Measurements from ENCODE around the gene BMS1. TPM values are rescaled to one million over a fixed set of nuclear protein-coding genes. Genes with fewer than 3 reads are reported as not detected.

The BMS1 gene
- total and polyA plus RNA-seq, 2 of the 13 experiments (the other 11 are each of a cell fraction or from before 2014, with no cell fraction given) = 3.9 to 25.2 TPM

DNA sequence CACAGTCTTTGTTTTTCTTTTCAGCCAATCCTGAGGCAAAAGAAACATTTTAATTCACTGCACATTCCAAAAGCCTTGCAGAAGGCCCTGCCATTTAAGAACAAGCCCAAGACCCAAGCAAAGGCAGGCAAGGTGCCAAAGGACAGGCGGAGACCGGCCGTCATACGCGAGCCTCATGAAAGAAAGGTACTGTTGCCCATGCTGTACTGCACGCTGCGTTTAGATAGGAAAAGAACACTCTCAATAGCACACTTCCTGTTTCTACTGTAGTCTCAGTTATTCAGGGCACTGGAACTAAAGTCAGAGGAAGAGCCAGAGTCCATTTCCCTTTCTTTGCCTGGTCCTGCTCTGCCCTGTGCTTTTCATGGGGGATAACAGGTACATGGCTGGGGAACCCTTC lies 47.6 kb downstream of the BMS1 start:
- no peak for ATAC-seq
- FAIRE-seq = no peak
- Histone ChIP-seq H3K27ac (ENCODE audit: extremely low read length, insufficient read depth, low read length) (no peak overlapping the region), H4K20me1 (ENCODE audit: insufficient read depth, low read length) (no peaks in the 10 kb centered on the region), H2AFZ (ENCODE audit: low read length) (no peak overlapping the region), H3K4me1 (ENCODE audit: insufficient read depth, low read length) (no peaks in the 10 kb centered on the region), H3K27me3 (ENCODE audit: control insufficient read depth in 1 of 2, insufficient read depth in 2 of 2, low read length in 2 of 2) (no peaks in the 10 kb centered on the region), H3K4me3 (replicated peaks in 1 of 3; ENCODE audit: insufficient read depth in 1 of 3, low read depth in 2 of 3, low read length in 3 of 3) (no peak overlapping the region), H3K36me3 (replicated peaks in 1 of 2; ENCODE audit: control insufficient read depth in 1 of 2, insufficient read depth in 2 of 2, low read length in 2 of 2) (peaks cover 14 to 39% of the 10 kb centered on the region in 2 experiments), H3K9me3 (ENCODE audit: low read length) (no peaks in the 10 kb centered on the region), H3K4me2 (ENCODE audit: low read depth, low read length) (no peak overlapping the region), H3K9ac (ENCODE audit: insufficient read depth, low read depth, low read length) (no peak overlapping the region), H3K79me2 (ENCODE audit: insufficient read depth, low read length) (no peaks in the 10 kb centered on the region)
- ChIA-PET CTCF (ENCODE audit: low intra/inter-chr PET ratio, low total read pairs) (no interaction called here), POLR2A (no interaction called here)
- in situ Hi-C loops (cut with HindIII; ENCODE audit: extremely low pct_ligation_motif_present, low pct_unique_long_range_greater_than_20kb) (no loop called here), intact Hi-C loops (cut with micrococcal nuclease; ENCODE audit: unreplicated experiment) (no loop called here)
- BruUV-seq (replicated peaks) = no TSS peak
- no peak for DNase-seq (ENCODE audit: low spot score)
- TF ChIP-seq KDM5A (IDR thresholded peaks at IDR 0.05; ENCODE audit: borderline replicate concordance, low read length) (no peak), RELA (CRISPR knock-in tag; IDR thresholded peaks at IDR 0.05) (no peak)
- TF ChIP-seq, protein P1, sequence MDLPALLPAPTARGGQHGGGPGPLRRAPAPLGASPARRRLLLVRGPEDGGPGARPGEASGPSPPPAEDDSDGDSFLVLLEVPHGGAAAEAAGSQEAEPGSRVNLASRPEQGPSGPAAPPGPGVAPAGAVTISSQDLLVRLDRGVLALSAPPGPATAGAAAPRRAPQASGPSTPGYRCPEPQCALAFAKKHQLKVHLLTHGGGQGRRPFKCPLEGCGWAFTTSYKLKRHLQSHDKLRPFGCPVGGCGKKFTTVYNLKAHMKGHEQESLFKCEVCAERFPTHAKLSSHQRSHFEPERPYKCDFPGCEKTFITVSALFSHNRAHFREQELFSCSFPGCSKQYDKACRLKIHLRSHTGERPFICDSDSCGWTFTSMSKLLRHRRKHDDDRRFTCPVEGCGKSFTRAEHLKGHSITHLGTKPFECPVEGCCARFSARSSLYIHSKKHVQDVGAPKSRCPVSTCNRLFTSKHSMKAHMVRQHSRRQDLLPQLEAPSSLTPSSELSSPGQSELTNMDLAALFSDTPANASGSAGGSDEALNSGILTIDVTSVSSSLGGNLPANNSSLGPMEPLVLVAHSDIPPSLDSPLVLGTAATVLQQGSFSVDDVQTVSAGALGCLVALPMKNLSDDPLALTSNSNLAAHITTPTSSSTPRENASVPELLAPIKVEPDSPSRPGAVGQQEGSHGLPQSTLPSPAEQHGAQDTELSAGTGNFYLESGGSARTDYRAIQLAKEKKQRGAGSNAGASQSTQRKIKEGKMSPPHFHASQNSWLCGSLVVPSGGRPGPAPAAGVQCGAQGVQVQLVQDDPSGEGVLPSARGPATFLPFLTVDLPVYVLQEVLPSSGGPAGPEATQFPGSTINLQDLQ (CRISPR knock-in tag; IDR thresholded peaks at IDR 0.05) = no peak
- WGBS (ENCODE audit: low lambda C conversion rate) = 99% methylated on average over 7 of the region's 7 CpGs

DNA sequence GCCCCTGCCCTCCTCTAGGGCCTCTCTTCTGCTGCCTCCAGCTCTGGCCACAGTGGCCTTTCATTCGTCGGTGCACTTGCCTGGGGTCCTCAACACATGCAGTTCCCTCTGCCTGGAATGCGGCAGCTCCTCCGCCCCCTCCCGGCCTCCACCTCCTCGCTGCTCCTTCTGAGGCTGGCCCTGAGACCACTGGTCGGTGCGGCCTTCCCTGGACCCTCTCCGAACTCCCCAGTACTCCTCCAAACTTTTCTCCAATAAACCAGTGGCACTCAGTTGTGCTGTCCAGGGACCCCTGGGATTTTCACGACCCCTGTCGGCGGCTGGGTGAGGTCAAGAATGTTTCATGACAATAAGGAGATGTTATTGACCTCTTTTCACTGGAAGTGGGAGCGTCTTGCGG lies 53.5 kb downstream of the BMS1 start:
- ATAC-seq (no peak), FAIRE-seq (no peak), DNase-seq (ENCODE audit: low spot score) (no peak)
- BruUV-seq (replicated peaks) = no TSS peak
- Histone ChIP-seq H4K20me1 (ENCODE audit: insufficient read depth, low read length) (no peaks in the 10 kb centered on the region), H3K9ac (ENCODE audit: insufficient read depth, low read depth, low read length) (no peak overlapping the region), H3K36me3 (replicated peaks in 1 of 2; ENCODE audit: control insufficient read depth in 1 of 2, insufficient read depth in 2 of 2, low read length in 2 of 2) (peaks cover 3 to 7% of the 10 kb centered on the region in 2 experiments; a peak in 3 of 5 replicates), H3K79me2 (ENCODE audit: insufficient read depth, low read length) (no peaks in the 10 kb centered on the region), H3K4me1 (ENCODE audit: insufficient read depth, low read length) (no peaks in the 10 kb centered on the region), H3K4me2 (ENCODE audit: low read depth, low read length) (no peak overlapping the region), H3K9me3 (ENCODE audit: low read length) (no peaks in the 10 kb centered on the region), H3K27me3 (ENCODE audit: control insufficient read depth in 1 of 2, insufficient read depth in 2 of 2, low read length in 2 of 2) (0 out of 5 replicates have a peak, but pooled peaks cover 0 to 2% of the 10 kb centered on the region in 2 experiments), H3K27ac (ENCODE audit: extremely low read length, insufficient read depth, low read length) (no peak overlapping the region), H3K4me3 (replicated peaks in 1 of 3; ENCODE audit: insufficient read depth in 1 of 3, low read depth in 2 of 3, low read length in 3 of 3) (no peak overlapping the region), H2AFZ (ENCODE audit: low read length) (no peak overlapping the region)
- POLR2A ChIA-PET = no interaction called here
- in situ Hi-C loops (cut with HindIII; ENCODE audit: extremely low pct_ligation_motif_present, low pct_unique_long_range_greater_than_20kb) = no loop called here
- TF ChIP-seq SOX13 (IDR thresholded peaks at IDR 0.05) (no peak), SOX13 (CRISPR knock-in tag; conservative IDR thresholded peaks at IDR 0.05 in 1 of 2, IDR thresholded peaks at IDR 0.05 in 1 of 2) (no peak)
- CTCF ChIA-PET (ENCODE audit: low intra/inter-chr PET ratio, low total read pairs) = no interaction called here
- WGBS (ENCODE audit: low lambda C conversion rate) = 93% methylated on average over 14 of the region's 14 CpGs
- intact Hi-C loops (cut with micrococcal nuclease; ENCODE audit: unreplicated experiment) = no loop called here
